Fibroblast of the aortic adventitia (primary cell): Measurements from ENCODE around the gene HCCS. TPM values are rescaled to one million over a fixed set of nuclear protein-coding genes. Genes with fewer than 3 reads are reported as not detected.

Experiments used
- DNase-seq: peaks from one replicate; pipeline ENCODE4 v3.0.0-alpha.2; 2010; ENCODE audit warnings: low read depth
- H3K4me3 ChIP-seq: 2 replicates; pipeline ENCODE4 v1.5.1; 2011; ENCODE audit warnings: low read depth, mild to moderate bottlenecking, control low read depth, low read length, moderate library complexity
- total RNA-seq: library from RNA; depleted of rRNA; stranded (reverse); fragments of >200 nt; gene quantifications from 2 replicates; pipeline ENCODE4 v1.2.3, GENCODE V29; 2012; ENCODE audit warnings: low replicate concordance
- TF ChIP-seq, protein P1 (sequence below): IDR thresholded peaks from 2 replicates; pipeline ENCODE4 v1.5.1; 2011; ENCODE audit warnings: mild to moderate bottlenecking, low read length, control low read depth, inconsistent platforms; ENCODE audit not compliant: insufficient read depth

HCCS gene
- total RNA-seq, 1 donor = 24.5 TPM

GRCh38 chrX:11103751-11104150 is 7.4 kb upstream of the HCCS start:
- TF ChIP-seq, protein P1, sequence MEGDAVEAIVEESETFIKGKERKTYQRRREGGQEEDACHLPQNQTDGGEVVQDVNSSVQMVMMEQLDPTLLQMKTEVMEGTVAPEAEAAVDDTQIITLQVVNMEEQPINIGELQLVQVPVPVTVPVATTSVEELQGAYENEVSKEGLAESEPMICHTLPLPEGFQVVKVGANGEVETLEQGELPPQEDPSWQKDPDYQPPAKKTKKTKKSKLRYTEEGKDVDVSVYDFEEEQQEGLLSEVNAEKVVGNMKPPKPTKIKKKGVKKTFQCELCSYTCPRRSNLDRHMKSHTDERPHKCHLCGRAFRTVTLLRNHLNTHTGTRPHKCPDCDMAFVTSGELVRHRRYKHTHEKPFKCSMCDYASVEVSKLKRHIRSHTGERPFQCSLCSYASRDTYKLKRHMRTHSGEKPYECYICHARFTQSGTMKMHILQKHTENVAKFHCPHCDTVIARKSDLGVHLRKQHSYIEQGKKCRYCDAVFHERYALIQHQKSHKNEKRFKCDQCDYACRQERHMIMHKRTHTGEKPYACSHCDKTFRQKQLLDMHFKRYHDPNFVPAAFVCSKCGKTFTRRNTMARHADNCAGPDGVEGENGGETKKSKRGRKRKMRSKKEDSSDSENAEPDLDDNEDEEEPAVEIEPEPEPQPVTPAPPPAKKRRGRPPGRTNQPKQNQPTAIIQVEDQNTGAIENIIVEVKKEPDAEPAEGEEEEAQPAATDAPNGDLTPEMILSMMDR = no peak
- no peak for DNase-seq
- H3K4me3 ChIP-seq = no peak overlapping the region

GRCh38 chrX:11105080-11105479 is 6.1 kb upstream of the HCCS start:
- no peak overlapping the region for H3K4me3 ChIP-seq
- peak; percentile 65 for DNase-seq
- TF ChIP-seq, protein P1 = no peak

GRCh38 chrX:11108253-11108941 is 2.7 kb upstream of the HCCS start:
- H3K4me3 ChIP-seq = no peak overlapping the region
- DNase-seq = no peak
- TF ChIP-seq, protein P1 = no peak

GRCh38 chrX:11109968-11110367 is 1.2 kb upstream of the HCCS start:
- TF ChIP-seq, protein P1 = no peak
- H3K4me3 ChIP-seq = no peak overlapping the region
- DNase-seq = no peak

- H3K4me3 ChIP-seq = peak overlapping the region; percentile 82
- TF ChIP-seq, protein P1 = no peak
- DNase-seq = no peak
Observed at GRCh38 chrX:11111947-11112346, 815 bp downstream of the HCCS start.

- TF ChIP-seq, protein P1 = no peak
- no peak for DNase-seq
- H3K4me3 ChIP-seq = no peak overlapping the region
Observed at GRCh38 chrX:11113731-11114130, 2.6 kb downstream of the HCCS start.

DNA sequence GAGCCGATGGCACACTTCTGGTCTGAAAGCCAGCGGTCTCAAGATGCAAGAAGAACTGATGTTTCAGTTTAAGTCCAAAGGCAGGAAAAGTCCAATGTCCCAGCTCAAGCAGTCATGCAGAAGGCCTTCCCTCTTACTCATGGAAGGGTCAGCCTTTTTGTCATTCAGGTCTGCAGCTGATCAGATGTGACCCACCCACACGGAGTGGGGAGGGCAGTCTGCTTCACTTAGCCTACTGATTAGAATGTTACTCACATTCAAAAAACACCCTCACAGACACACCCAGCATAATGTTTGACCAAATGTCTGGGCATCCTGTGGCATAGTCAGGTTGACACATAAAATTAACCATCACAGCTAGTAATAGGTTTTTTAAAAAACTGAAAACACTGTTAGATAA is 6.6 kb downstream of the HCCS start:
- no peak overlapping the region for H3K4me3 ChIP-seq
- TF ChIP-seq, protein P1 = no peak
- DNase-seq = no peak
